Fibroblast of villous mesenchyme (primary cell): Measurements from ENCODE around the gene SLC19A1. TPM values are rescaled to one million over a fixed set of nuclear protein-coding genes. Genes with fewer than 3 reads are reported as not detected.

ENCODE experiments used
- DNase-seq: peaks from one replicate; pipeline ENCODE4 v3.0.0-alpha.2; 2010; ENCODE audit warnings: low read depth
- H3K4me3 ChIP-seq: 2 replicates; pipeline ENCODE4 v1.5.1; 2011; ENCODE audit warnings: low read depth, mild to moderate bottlenecking, low read length
- CTCF ChIP-seq: IDR thresholded peaks from 2 replicates; pipeline ENCODE4 v1.5.1; 2012; ENCODE audit warnings: low read depth, mild to moderate bottlenecking, low read length; ENCODE audit not compliant: insufficient read depth
- total RNA-seq: library from RNA; depleted of rRNA; stranded (reverse); fragments of >200 nt; gene quantifications from 2 replicates; pipeline ENCODE4 v1.2.3, GENCODE V29; 2012

Gene SLC19A1
- total RNA-seq, 1 donor: 6.5 TPM

DNA sequence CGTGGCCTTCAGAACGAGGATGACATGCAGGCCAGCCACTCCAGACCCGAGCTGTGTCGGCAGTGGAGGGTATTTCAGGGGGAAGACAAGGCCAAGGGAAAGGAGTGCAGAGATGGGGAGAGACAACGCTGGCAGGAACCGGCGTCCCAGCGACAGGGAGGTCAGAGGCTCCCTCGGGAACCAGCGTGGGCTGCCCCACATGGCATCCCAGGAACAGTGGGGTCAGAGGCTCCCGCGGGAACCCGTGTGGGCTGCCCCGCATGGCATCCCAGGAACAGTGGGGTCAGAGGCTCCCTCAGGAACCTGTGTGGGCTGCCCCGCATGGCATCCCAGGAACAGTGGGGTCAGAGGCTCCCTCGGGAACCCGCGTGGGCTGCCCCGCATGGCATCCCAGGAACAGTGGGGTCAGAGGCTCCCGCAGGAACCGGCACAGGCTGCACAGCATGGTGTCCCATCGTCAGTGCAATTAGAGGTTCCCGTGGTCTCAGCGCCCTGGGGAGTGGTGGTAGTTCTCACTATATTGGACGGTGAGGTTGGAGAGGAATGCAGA is 43.0 kb downstream of the SLC19A1 start:
- DNase-seq: no peak
- no peak for TF ChIP-seq CTCF
- no peak overlapping the region for H3K4me3 ChIP-seq

DNA sequence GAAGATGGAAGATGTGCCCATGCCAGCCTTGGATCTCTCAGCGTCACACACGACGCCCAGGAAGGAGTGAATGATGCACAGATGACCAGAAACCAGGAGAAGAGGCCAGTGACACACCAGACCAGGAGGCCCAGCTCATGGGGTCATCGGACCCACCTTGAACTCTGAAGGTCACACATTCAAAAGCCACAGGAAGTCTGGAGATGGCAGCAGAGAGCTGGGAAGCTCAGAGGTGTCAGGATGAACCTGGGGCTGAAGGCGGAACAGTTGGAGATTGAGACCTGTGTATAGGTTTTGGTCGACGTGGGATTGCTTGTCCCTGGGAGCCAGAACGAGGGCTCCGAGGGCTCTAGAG is 43.6 kb downstream of the SLC19A1 start:
- H3K4me3 ChIP-seq: no peak overlapping the region
- DNase-seq: no peak
- no peak for TF ChIP-seq CTCF

DNA sequence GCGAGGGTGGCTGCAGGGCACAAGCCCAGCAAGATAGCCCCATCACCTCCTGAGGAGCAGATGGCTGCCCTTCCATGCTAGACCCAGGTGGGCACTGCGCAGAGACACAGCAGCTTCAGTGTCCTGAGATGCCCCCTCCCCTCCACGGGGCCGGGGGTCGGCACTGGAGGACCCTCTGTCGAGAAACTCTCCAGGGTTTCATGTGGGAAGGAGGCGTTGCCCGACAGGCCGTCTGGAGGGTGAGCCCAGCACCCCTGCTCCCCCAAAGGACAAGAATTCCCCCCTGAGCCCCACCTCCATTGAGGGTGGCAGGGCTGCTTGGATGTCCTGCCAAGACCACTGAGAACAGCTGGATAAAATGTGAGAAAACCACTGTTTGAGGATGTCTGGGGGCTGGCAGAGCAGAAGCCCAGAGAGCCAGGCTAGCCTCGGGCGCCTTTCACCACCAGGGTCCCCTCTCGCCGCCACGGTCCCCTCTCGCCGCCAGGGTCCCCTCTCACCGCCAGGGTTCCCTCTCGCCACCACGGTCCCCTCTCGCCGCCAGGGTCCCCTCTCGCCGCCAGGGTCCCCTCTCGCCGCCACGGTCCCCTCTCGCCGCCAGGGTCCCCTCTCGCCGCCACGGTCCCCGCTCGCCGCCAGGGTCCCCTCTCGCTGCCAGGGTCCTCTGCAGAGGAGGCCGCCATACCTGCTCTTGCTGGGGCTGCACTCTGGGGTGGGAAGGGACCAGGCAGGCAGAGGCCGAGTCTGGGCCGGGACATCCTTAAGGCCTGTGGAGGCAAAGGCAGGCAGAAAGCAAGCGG is 44.2 kb downstream of the SLC19A1 start:
- DNase-seq: no peak
- no peak overlapping the region for H3K4me3 ChIP-seq
- no peak for TF ChIP-seq CTCF

DNA sequence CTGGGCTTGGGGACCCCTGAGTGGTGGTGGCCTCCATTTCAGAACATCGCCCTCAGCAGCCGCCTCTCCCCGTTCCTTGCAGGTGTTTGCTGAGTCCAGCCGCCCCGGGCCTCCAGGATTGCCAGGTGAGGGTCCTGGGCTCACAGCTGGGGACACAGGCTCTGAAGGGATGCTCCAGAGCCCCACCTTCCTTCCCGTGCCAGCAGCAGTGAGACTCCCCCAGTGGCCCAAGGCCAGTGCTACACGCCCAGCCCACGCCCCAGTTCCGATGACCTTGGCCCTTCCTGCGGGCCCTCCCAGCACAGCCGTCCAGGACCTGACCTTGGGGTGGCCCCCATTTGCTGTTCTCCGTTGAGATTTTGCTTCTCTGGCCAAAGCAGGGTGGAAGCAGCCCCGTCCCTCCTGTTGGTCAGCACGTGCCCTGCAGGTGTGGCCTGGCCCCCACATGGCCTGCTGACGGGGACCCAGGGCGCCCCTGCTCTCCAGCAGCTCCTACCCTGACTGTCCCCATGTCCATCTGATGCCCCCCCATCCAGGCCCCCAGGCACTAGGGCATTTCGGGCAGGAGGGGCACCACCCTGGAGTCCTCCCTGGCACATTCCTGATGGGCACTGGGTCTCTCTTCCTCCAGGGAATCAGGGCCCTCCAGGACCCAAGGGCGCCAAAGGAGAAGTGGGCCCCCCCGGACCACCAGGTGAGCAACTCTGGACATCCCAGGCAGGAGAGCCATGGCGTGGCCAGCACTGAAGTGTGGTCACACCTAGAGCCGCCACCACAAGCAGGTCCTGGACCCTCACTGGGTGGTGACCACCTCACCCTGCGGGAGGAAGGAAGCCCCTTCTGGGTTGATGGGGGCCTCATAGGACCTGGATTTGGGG is 45.0 kb downstream of the SLC19A1 start:
- H3K4me3 ChIP-seq: no peak overlapping the region
- no peak for DNase-seq
- TF ChIP-seq CTCF: no peak

DNA sequence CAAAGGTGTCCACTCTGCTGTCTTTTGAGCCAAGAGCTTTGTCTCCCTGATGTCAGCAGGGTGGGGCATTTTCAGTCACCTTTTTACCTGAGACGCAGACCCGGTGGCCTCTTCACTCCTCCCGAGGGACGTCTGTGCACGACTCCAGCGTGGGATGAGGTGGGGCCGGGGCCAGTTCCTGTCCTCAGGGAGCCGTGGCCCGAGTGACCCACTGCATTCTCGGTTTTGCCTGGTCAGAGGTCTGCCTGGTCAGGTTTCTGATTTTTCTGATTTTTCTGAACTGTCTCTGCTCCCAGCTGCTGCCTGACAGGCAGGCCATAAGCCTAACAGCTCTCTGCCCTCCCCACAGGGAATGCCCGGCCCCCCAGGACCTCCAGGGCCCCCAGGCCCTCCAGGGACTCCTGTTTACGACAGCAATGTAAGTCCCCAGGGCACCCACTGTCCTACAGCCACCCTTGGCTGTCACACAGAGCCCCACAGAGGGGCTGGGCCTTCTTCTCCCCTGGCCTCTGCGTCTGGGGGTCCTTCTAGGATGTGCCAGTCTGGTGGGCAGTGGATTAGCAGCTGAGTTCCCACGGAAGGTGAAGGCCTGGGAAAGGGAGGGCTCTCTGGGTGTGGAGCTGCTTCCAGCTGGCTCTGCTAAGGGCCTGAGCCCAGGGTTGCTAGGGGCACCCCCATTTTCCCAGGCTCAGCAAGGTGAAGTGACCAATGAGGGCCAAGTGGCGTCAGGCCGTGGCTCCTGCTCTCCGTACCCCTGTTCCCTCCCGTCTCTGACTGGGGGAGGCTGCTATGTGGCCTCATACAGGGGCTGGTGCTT is 45.9 kb downstream of the SLC19A1 start:
- no peak for DNase-seq
- no peak for TF ChIP-seq CTCF
- H3K4me3 ChIP-seq: no peak overlapping the region
